Karpas-422 (cell line): ENCODE data around the gene RABGAP1L. TPM values are rescaled to one million over a fixed set of nuclear protein-coding genes. Genes with fewer than 3 reads are reported as not detected.
"Not testable (repeated sequence)": the region's sequence is repeated elsewhere in the genome, so short reads cannot be mapped to it uniquely, and the experiment has no call there.

ENCODE experiments used
- DNase-seq: peaks from one replicate; pipeline ENCODE4 v3.0.0-alpha.2; 2015
- H2AFZ ChIP-seq: fragments of 200-600 bp; sonication (generic); 2 replicates; pipeline ENCODE4 v1.6.1; 2014; ENCODE audit warnings: antibody characterized with exemption, low read length, mixed read lengths
- H3K27ac ChIP-seq: fragments of 200-600 bp; sonication (generic); 2 replicates; pipeline ENCODE4 v1.5.1; 2014; ENCODE audit warnings: mild to moderate bottlenecking, low read length, moderate library complexity
- H3K27me3 ChIP-seq: fragments of 200-600 bp; sonication (generic); 2 replicates; pipeline ENCODE4 v1.6.1; 2014; ENCODE audit warnings: low read length, mixed read lengths
- H3K36me3 ChIP-seq: fragments of 200-600 bp; sonication (generic); 2 replicates; pipeline ENCODE4 v1.6.1; 2014; ENCODE audit warnings: low read length, mixed read lengths; ENCODE audit not compliant: insufficient read depth
- H3K4me1 ChIP-seq: fragments of 200-600 bp; sonication (generic); 2 replicates; pipeline ENCODE4 v1.6.1; 2014; ENCODE audit warnings: mild to moderate bottlenecking, low read length, mixed read lengths
- H3K4me2 ChIP-seq: fragments of 200-600 bp; sonication (generic); 2 replicates; pipeline ENCODE4 v1.6.1; 2014; ENCODE audit warnings: low read length, low read depth, mild to moderate bottlenecking; ENCODE audit not compliant: poor library complexity, severe bottlenecking
- H3K4me3 ChIP-seq: fragments of 200-600 bp; sonication (generic); 2 replicates; pipeline ENCODE4 v1.5.1; 2014; ENCODE audit warnings: mild to moderate bottlenecking, antibody characterized with exemption, low read length, mixed read lengths
- H3K79me2 ChIP-seq: fragments of 200-600 bp; sonication (generic); 2 replicates; pipeline ENCODE4 v1.6.1; 2014; ENCODE audit warnings: mild to moderate bottlenecking, low read length, mixed read lengths
- H3K9ac ChIP-seq: fragments of 200-600 bp; sonication (generic); 2 replicates; pipeline ENCODE4 v1.6.0; 2014; ENCODE audit warnings: low read length
- H3K9me2 ChIP-seq: fragments of 200-600 bp; sonication (generic), shearing (Covaris generic); replicated peaks from 2 replicates; pipeline ENCODE4 v1.6.0; 2014; ENCODE audit warnings: mild to moderate bottlenecking, low read length, moderate library complexity; ENCODE audit not compliant: insufficient read depth
- H3K9me3 ChIP-seq: fragments of 300-700, 200-600 bp; sonication (generic); 2 replicates; pipeline ENCODE4 v1.6.1; 2014; ENCODE audit warnings: low read length, mixed read lengths
- H4K20me1 ChIP-seq: fragments of 200-600 bp; sonication (generic); 2 replicates; pipeline ENCODE4 v1.6.1; 2014; ENCODE audit warnings: mild to moderate bottlenecking, antibody characterized with exemption, low read length, low read depth; ENCODE audit not compliant: insufficient read depth
- total RNA-seq: library from RNA; depleted of rRNA; stranded (reverse); fragments of >200 nt; shearing (Covaris generic); gene quantifications from 2 replicates; pipeline ENCODE4 v1.2.3, GENCODE V29; 2014; ENCODE audit warnings: low replicate concordance

The RABGAP1L gene
- total RNA-seq, 1 experiment from 2014 or later: 28.9 TPM

- H4K20me1 ChIP-seq: no peaks in the 10 kb centered on the region
- H3K36me3 ChIP-seq: no peaks in the 10 kb centered on the region
- H3K4me3 ChIP-seq: no peak overlapping the region
- no peaks in the 10 kb centered on the region for H3K9me2 ChIP-seq
- no peaks in the 10 kb centered on the region for H3K79me2 ChIP-seq
- no peak for DNase-seq
- no peak overlapping the region for H2AFZ ChIP-seq
- H3K9me3 ChIP-seq: no peaks in the 10 kb centered on the region
- H3K4me2 ChIP-seq: no peak overlapping the region
- H3K27ac ChIP-seq: no peak overlapping the region
- no peaks in the 10 kb centered on the region for H3K4me1 ChIP-seq
- H3K27me3 ChIP-seq: no peaks in the 10 kb centered on the region
- no peak overlapping the region for H3K9ac ChIP-seq
Measured at GRCh38 chr1:174700314-174700713, 541.0 kb downstream of the RABGAP1L start.

- Histone ChIP-seq H4K20me1 (no peaks in the 10 kb centered on the region), H3K36me3 (no peaks in the 10 kb centered on the region), H2AFZ (no peak overlapping the region), H3K27me3 (no peaks in the 10 kb centered on the region), H3K4me1 (no peaks in the 10 kb centered on the region), H3K79me2 (no peaks in the 10 kb centered on the region), H3K9me2 (no peaks in the 10 kb centered on the region), H3K9ac (no peak overlapping the region), H3K27ac (no peak overlapping the region), H3K9me3 (no peaks in the 10 kb centered on the region), H3K4me2 (no peak overlapping the region), H3K4me3 (no peak overlapping the region)
- DNase-seq: no peak
Measured at GRCh38 chr1:174700775-174701174, 541.5 kb downstream of the RABGAP1L start.

- H3K4me1 ChIP-seq: no peaks in the 10 kb centered on the region
- no peak overlapping the region for H3K9ac ChIP-seq
- H3K27me3 ChIP-seq: no peaks in the 10 kb centered on the region
- H4K20me1 ChIP-seq: no peaks in the 10 kb centered on the region
- H3K27ac ChIP-seq: no peak overlapping the region
- DNase-seq: no peak
- no peak overlapping the region for H3K4me2 ChIP-seq
- no peak overlapping the region for H3K4me3 ChIP-seq
- H3K9me2 ChIP-seq: no peaks in the 10 kb centered on the region
- H3K9me3 ChIP-seq: no peaks in the 10 kb centered on the region
- no peak overlapping the region for H2AFZ ChIP-seq
- H3K36me3 ChIP-seq: no peaks in the 10 kb centered on the region
- H3K79me2 ChIP-seq: no peaks in the 10 kb centered on the region
Measured at GRCh38 chr1:174701565-174701964, 542.2 kb downstream of the RABGAP1L start.

GRCh38 chr1:174702011-174702410 is 542.7 kb downstream of the RABGAP1L start:
- no peak overlapping the region for H2AFZ ChIP-seq
- no peaks in the 10 kb centered on the region for H3K79me2 ChIP-seq
- no peak overlapping the region for H3K9ac ChIP-seq
- no peaks in the 10 kb centered on the region for H3K27me3 ChIP-seq
- H3K4me1 ChIP-seq: no peaks in the 10 kb centered on the region
- no peak overlapping the region for H3K27ac ChIP-seq
- no peaks in the 10 kb centered on the region for H4K20me1 ChIP-seq
- no peaks in the 10 kb centered on the region for H3K9me3 ChIP-seq
- H3K4me3 ChIP-seq: no peak overlapping the region
- H3K36me3 ChIP-seq: no peaks in the 10 kb centered on the region
- no peak for DNase-seq
- H3K9me2 ChIP-seq: no peaks in the 10 kb centered on the region
- no peak overlapping the region for H3K4me2 ChIP-seq

GRCh38 chr1:174703309-174703708 is 544.0 kb downstream of the RABGAP1L start:
- H3K9me3 ChIP-seq: no peaks in the 10 kb centered on the region
- no peaks in the 10 kb centered on the region for H4K20me1 ChIP-seq
- no peaks in the 10 kb centered on the region for H3K9me2 ChIP-seq
- H3K9ac ChIP-seq: no peak overlapping the region
- no peak overlapping the region for H3K27ac ChIP-seq
- no peaks in the 10 kb centered on the region for H3K36me3 ChIP-seq
- H3K79me2 ChIP-seq: no peaks in the 10 kb centered on the region
- no peak overlapping the region for H2AFZ ChIP-seq
- H3K4me3 ChIP-seq: no peak overlapping the region
- H3K4me2 ChIP-seq: no peak overlapping the region
- H3K27me3 ChIP-seq: no peaks in the 10 kb centered on the region
- H3K4me1 ChIP-seq: no peaks in the 10 kb centered on the region
- DNase-seq: no peak

- no peak overlapping the region for H3K4me3 ChIP-seq
- H3K36me3 ChIP-seq: no peaks in the 10 kb centered on the region
Measured at GRCh38 chr1:174704300-174704699, 545.0 kb downstream of the RABGAP1L start.

GRCh38 chr1:174710868-174711845 is 551.8 kb downstream of the RABGAP1L start:
- H3K9ac ChIP-seq: no peak overlapping the region
- H3K27me3 ChIP-seq: no peaks in the 10 kb centered on the region
- H4K20me1 ChIP-seq: no peaks in the 10 kb centered on the region
- no peaks in the 10 kb centered on the region for H3K9me3 ChIP-seq
- no peak overlapping the region for H2AFZ ChIP-seq
- no peaks in the 10 kb centered on the region for H3K79me2 ChIP-seq
- H3K4me1 ChIP-seq: no peaks in the 10 kb centered on the region
- DNase-seq: no peak
- H3K36me3 ChIP-seq: no peaks in the 10 kb centered on the region
- H3K4me3 ChIP-seq: no peak overlapping the region
- H3K4me2 ChIP-seq: no peak overlapping the region
- no peak overlapping the region for H3K27ac ChIP-seq
- H3K9me2 ChIP-seq: no peaks in the 10 kb centered on the region

More at GRCh38 chr1:174704300-174704699, 545.0 kb downstream of the RABGAP1L start:
- no peaks in the 10 kb centered on the region for H4K20me1 ChIP-seq
- no peak overlapping the region for H2AFZ ChIP-seq
- no peaks in the 10 kb centered on the region for H3K79me2 ChIP-seq
- no peaks in the 10 kb centered on the region for H3K9me2 ChIP-seq
- H3K4me1 ChIP-seq: no peaks in the 10 kb centered on the region
- H3K27me3 ChIP-seq: no peaks in the 10 kb centered on the region
- no peak overlapping the region for H3K9ac ChIP-seq
- H3K27ac ChIP-seq: no peak overlapping the region
- H3K9me3 ChIP-seq: no peaks in the 10 kb centered on the region
- DNase-seq: no peak
- no peak overlapping the region for H3K4me2 ChIP-seq

- not testable (repeated sequence) for H4K20me1 ChIP-seq, H3K4me3 ChIP-seq, H3K4me1 ChIP-seq, H3K9me2 ChIP-seq, DNase-seq, H3K36me3 ChIP-seq, H3K27ac ChIP-seq, H3K27me3 ChIP-seq, H3K4me2 ChIP-seq, H2AFZ ChIP-seq, H3K9me3 ChIP-seq, H3K9ac ChIP-seq, H3K79me2 ChIP-seq
Measured at GRCh38 chr1:174711848-174712247, 552.5 kb downstream of the RABGAP1L start.
